GM18870 (cell line): Measurements from ENCODE around the gene DENND4B.
"Not testable (repeated sequence)": the region's sequence is repeated elsewhere in the genome, so short reads cannot be mapped to it uniquely, and the experiment has no call there.

Source experiments
- ATAC-seq: cut with Tn5 transposase; IDR thresholded peaks from one replicate; pipeline ENCODE4 v1.9.1; 2021; ENCODE audit warnings: moderate library complexity; ENCODE audit not compliant: unreplicated experiment

Gene DENND4B

GRCh38 chr1:153946622-153947241, at the start of gene DENND4B:
Gene DENND4B (minus strand): TSS chr1:153946718. CDS start chr1:153944374, 2,344 bp downstream.
- ATAC-seq, result peak; percentile 33

GRCh38 chr1:153995640-153996039, 49.1 kb upstream of the DENND4B start:
- no peak for ATAC-seq

GRCh38 chr1:153995202-153995601, 48.7 kb upstream of the DENND4B start:
- ATAC-seq, result no peak

- no peak for ATAC-seq
Measured at GRCh38 chr1:153991806-153992205, 45.3 kb upstream of the DENND4B start.

- no peak for ATAC-seq
Measured at GRCh38 chr1:153991151-153991630, 44.7 kb upstream of the DENND4B start.

GRCh38 chr1:153990468-153991150, 44.1 kb upstream of the DENND4B start, which contains the start of gene RPS27:
Gene RPS27 (plus strand): TSS chr1:153990762. CDS start chr1:153990797, 35 bp downstream.
- peak; percentile 73 for ATAC-seq

GRCh38 chr1:153987621-153988020, 41.1 kb upstream of the DENND4B start:
- no peak for ATAC-seq

GRCh38 chr1:153985941-153986761, 39.6 kb upstream of the DENND4B start, which contains the start of gene RAB13:
Gene RAB13 (minus strand): TSS chr1:153986339. CDS start chr1:153986236, 103 bp downstream.
- no peak for ATAC-seq

- ATAC-seq, result no peak
Measured at GRCh38 chr1:153985341-153985912, 38.9 kb upstream of the DENND4B start.

GRCh38 chr1:153984123-153984894, 37.8 kb upstream of the DENND4B start:
- ATAC-seq, result no peak

GRCh38 chr1:153981735-153982134, 35.2 kb upstream of the DENND4B start:
- ATAC-seq, result not testable (repeated sequence)

GRCh38 chr1:153979091-153979490, 32.6 kb upstream of the DENND4B start:
- not testable (repeated sequence) for ATAC-seq

- ATAC-seq, result no peak
Measured at GRCh38 chr1:153978274-153978909, 31.9 kb upstream of the DENND4B start.

- ATAC-seq, result no peak
Measured at GRCh38 chr1:153977250-153978240, 31.0 kb upstream of the DENND4B start, which contains the start of gene JTB. Gene JTB (minus strand): TSS chr1:153977674. CDS start chr1:153977252, 422 bp downstream.

- ATAC-seq, result no peak
Measured at GRCh38 chr1:153976819-153977249, 30.3 kb upstream of the DENND4B start.

- no peak for ATAC-seq
Measured at GRCh38 chr1:153973525-153973924, 27.0 kb upstream of the DENND4B start.

GRCh38 chr1:153973071-153973470, 26.6 kb upstream of the DENND4B start:
- ATAC-seq, result no peak

- ATAC-seq, result no peak
Measured at GRCh38 chr1:153970346-153970745, 23.8 kb upstream of the DENND4B start.
